K562 (cell line): Measurements from ENCODE around the gene TFEB. TPM values are rescaled to one million over a fixed set of nuclear protein-coding genes. Genes with fewer than 3 reads are reported as not detected.

ENCODE experiments used
- ATAC-seq: fragments of 200-7000 bp; cut with Tn5 transposase; 3 replicates; pipeline ENCODE4 v1.9.1; 2020; ENCODE audit warnings: moderate library complexity
- BruUV-seq: library from RNA; stranded (reverse); fragments of 400-500 nt; replicated peaks from 2 replicates; lab custom pipeline; 2021; lab: Mats Ljungman, UMichigan
- CTCF ChIA-PET: fragments of 300-600 bp; formaldehyde crosslinking; extraction: SDS; loops from one replicate; lab custom pipeline; 2021; ENCODE audit warnings: low intra/inter-chr PET ratio; lab: Yijun Ruan, JAX
- POLR2A ChIA-PET: fragments of 300-600, 350-650 bp; sonication (Branson Sonifier 250); formaldehyde crosslinking; extraction: SDS; loops from one replicate; lab custom pipeline; 2021; ENCODE audit warnings: antibody characterized with exemption, inconsistent platforms; lab: Yijun Ruan, JAX
- DNase-seq, 4 experiments: peaks; one replicate each; pipeline versions ENCODE4 v3.0.0 to v3.0.0-alpha.2; 2011 to 2018; ENCODE audit warnings: low spot score in 3 of 4, mixed read lengths in 3 of 4; ENCODE audit errors: extremely low read depth in 1 of 4
- FAIRE-seq: peaks from 2 replicates; lab custom pipeline; 2011; peaks lifted over from hg19 to GRCh38; lab: Jason Lieb, UNC
- H2AFZ ChIP-seq: 2 replicates; pipeline ENCODE4 v1.6.0; 2011; ENCODE audit warnings: low read depth, low read length, control low read depth, inconsistent platforms
- H3K27ac ChIP-seq: fragments of 200-600 bp; 3 replicates; pipeline ENCODE4 v1.8.0; 2011; ENCODE audit warnings: low read depth, mild to moderate bottlenecking, control low read depth, inconsistent platforms, low read length, moderate library complexity, mixed read lengths; ENCODE audit errors: extremely low read depth
- H3K27me3 ChIP-seq, 2 experiments: fragments of 300-600 bp in 1 of 2; 2 replicates in 1 of 2; 3 replicates in 1 of 2; pipeline versions ENCODE4 v1.6.0 to v1.8.0; 2011; ENCODE audit warnings: inconsistent platforms in 2 of 2, low read length in 2 of 2, mild to moderate bottlenecking in 1 of 2, mixed read lengths in 1 of 2, moderate library complexity in 1 of 2; ENCODE audit not compliant: control insufficient read depth in 2 of 2, insufficient read depth in 2 of 2
- H3K36me3 ChIP-seq: fragments of 300-600 bp; 3 replicates; pipeline ENCODE4 v1.8.0; 2011; ENCODE audit warnings: mild to moderate bottlenecking, low read length, inconsistent platforms; ENCODE audit not compliant: control insufficient read depth, insufficient read depth
- H3K4me1 ChIP-seq, 2 experiments: fragments of 200-600 bp in 1 of 2; replicated peaks in 1 of 2; 2 replicates in 1 of 2; 3 replicates in 1 of 2; pipeline versions ENCODE4 v1.5.1 to v1.8.0; 2011; ENCODE audit warnings: inconsistent platforms in 2 of 2, low read length in 2 of 2, mild to moderate bottlenecking in 1 of 2, mixed read lengths in 1 of 2, moderate library complexity in 1 of 2; ENCODE audit not compliant: control insufficient read depth in 2 of 2, insufficient read depth in 2 of 2
- H3K4me2 ChIP-seq: 2 replicates; pipeline ENCODE4 v1.6.1; 2011; ENCODE audit warnings: low read length, control low read depth, inconsistent platforms, mixed read lengths; ENCODE audit not compliant: insufficient read depth
- H3K4me3 ChIP-seq: fragments of 200-600 bp; sonication (generic), shearing (Covaris generic); 2 replicates; pipeline ENCODE4 v1.5.1; 2016; ENCODE audit warnings: control low read depth, inconsistent platforms
- H3K79me2 ChIP-seq: fragments of 200-600 bp; 3 replicates; pipeline ENCODE4 v1.8.0; 2011; ENCODE audit warnings: low read length, inconsistent platforms; ENCODE audit not compliant: control insufficient read depth, insufficient read depth
- H3K9ac ChIP-seq, 2 experiments: 2 replicates each; pipeline versions ENCODE4 v1.6.0 to v1.6.1; 2011; ENCODE audit warnings: low read depth in 2 of 2, low read length in 2 of 2, control low read depth in 1 of 2, inconsistent platforms in 1 of 2, mild to moderate bottlenecking in 1 of 2, mixed read lengths in 1 of 2; ENCODE audit not compliant: insufficient read depth in 1 of 2
- H3K9me1 ChIP-seq: one replicate; pipeline ENCODE4 v1.6.0; 2011; ENCODE audit warnings: inconsistent platforms, mild to moderate bottlenecking, low read length, moderate library complexity; ENCODE audit not compliant: control insufficient read depth, insufficient read depth
- H3K9me3 ChIP-seq: replicated peaks from 2 replicates; pipeline ENCODE4 v1.5.1; 2011; ENCODE audit warnings: low read depth, low read length, inconsistent platforms; ENCODE audit not compliant: control insufficient read depth, insufficient read depth
- H4K20me1 ChIP-seq: replicated peaks from 2 replicates; pipeline ENCODE4 v1.6.1; 2011; ENCODE audit warnings: low read length, inconsistent platforms, mixed read lengths; ENCODE audit not compliant: control insufficient read depth, insufficient read depth
- DIDO1 ChIP-seq: fragments of 450-650 bp; IDR thresholded peaks from 2 replicates; pipeline ENCODE4 v1.6.1; 2016; ENCODE audit warnings: low read depth, missing biosample characterization, missing genetic modification characterization
- DMBX1 ChIP-seq: fragments of 250-450 bp; sonication (Bioruptor Pico); IDR thresholded peaks from 2 replicates; pipeline ENCODE4 v1.8.0; 2022; ENCODE audit warnings: inconsistent platforms, mild to moderate bottlenecking, moderate library complexity, borderline replicate concordance
- DPF2 ChIP-seq: fragments of 450-650 bp; IDR thresholded peaks from 2 replicates; pipeline ENCODE4 v1.6.1; 2016
- ETV5 ChIP-seq: sonication (generic); formaldehyde crosslinking; IDR thresholded peaks from 2 replicates; pipeline ENCODE4 v1.4.0; 2020; ENCODE audit warnings: low read depth, mild to moderate bottlenecking, missing genetic modification reagents
- L3MBTL2 ChIP-seq: fragments of 450-650 bp; IDR thresholded peaks from 2 replicates; pipeline ENCODE4 v1.6.1; 2016; ENCODE audit warnings: mild to moderate bottlenecking, moderate library complexity
- MCM2 ChIP-seq: fragments of 450-650 bp; IDR thresholded peaks from 2 replicates; pipeline ENCODE4 v1.6.1; 2017; ENCODE audit warnings: low read depth, mild to moderate bottlenecking
- NR2C1 ChIP-seq, 2 experiments: fragments of 450-650 bp; IDR thresholded peaks; 2 replicates each; pipeline ENCODE4 v1.6.1; 2017; ENCODE audit warnings: mild to moderate bottlenecking in 2 of 2, antibody characterized with exemption in 1 of 2, inconsistent platforms in 1 of 2, missing compliant biosample characterization in 1 of 2, missing genetic modification characterization in 1 of 2
- PHTF2 ChIP-seq: fragments of 250-450 bp; sonication (Bioruptor Pico); IDR thresholded peaks from 2 replicates; pipeline ENCODE4 v1.5.0; 2021; ENCODE audit warnings: mild to moderate bottlenecking
- SAP30 ChIP-seq: fragments of 200-600 bp; sonication (generic); IDR thresholded peaks from 2 replicates; pipeline ENCODE4 v1.6.1; 2012; ENCODE audit warnings: borderline replicate concordance, low read depth, mild to moderate bottlenecking, moderate library complexity, low read length, control low read depth, inconsistent platforms; ENCODE audit not compliant: insufficient read depth, poor library complexity, severe bottlenecking
- SMAD2 ChIP-seq: fragments of 150-350 bp; IDR thresholded peaks from 2 replicates; pipeline ENCODE4 v1.6.1; 2014; ENCODE audit warnings: low read depth, mild to moderate bottlenecking, low read length
- ZFP1 ChIP-seq: fragments of 450-650 bp; formaldehyde crosslinking; IDR thresholded peaks from 2 replicates; pipeline ENCODE4 v1.4.0; 2020; ENCODE audit warnings: mild to moderate bottlenecking, mixed read lengths
- WGBS: fragments of 100-300 bp; shearing (Covaris generic); methylation state at CpG from one replicate; pipeline ENCODE4 v1.1.6; 2016; ENCODE audit warnings: low coverage, mixed read lengths; ENCODE audit not compliant: insufficient coverage; ENCODE audit errors: missing lambda C conversion rate; 5-methylcytosine and 5-hydroxymethylcytosine counted together
- in situ Hi-C: fragments of 300-500 bp; cut with MboI; formaldehyde crosslinking; loops from 4 replicates; pipeline ENCODE4 v1.15.0; 2018; ENCODE audit warnings: inconsistent platforms, mixed read lengths
- intact Hi-C: fragments of 100-400 bp; cut with micrococcal nuclease; formaldehyde crosslinking; loops from 2 replicates; pipeline ENCODE4 v1.14.2; 2022
- polyA plus RNA-seq, 8 experiments: library from polyadenylated mRNA; depleted of rRNA in 4 of 8; stranded (reverse) in 5 of 8; unstranded in 3 of 8; fragments of >200 nt; fragmentation: Nextera tagmentation in 2 of 8; fragmentation: Illumina TruSeq in 1 of 8; extraction: Ambion mirVana in 2 of 8; extraction: Trizol in 1 of 8; gene quantifications; 2 replicates each; pipeline versions ENCODE4 v1.2.1 to v1.2.3, GENCODE V29; 2011 to 2014; ENCODE audit warnings: inconsistent platforms in 1 of 8, missing spikeins in 1 of 8
- total RNA-seq, 7 experiments: library from RNA; depleted of rRNA in 6 of 7; stranded (reverse); fragments of >200 nt in 6 of 7; fragmentation: Illumina TruSeq in 2 of 7; extraction: Trizol in 2 of 7; gene quantifications; 2 replicates each; pipeline versions ENCODE4 v1.2.1 to v1.2.3, GENCODE V29; 2011 to 2021; ENCODE audit warnings: low replicate concordance in 1 of 7
- TF ChIP-seq, protein P1 (sequence below): fragments of 450-650 bp; IDR thresholded peaks from 2 replicates; pipeline ENCODE4 v1.7.0; 2016; ENCODE audit warnings: borderline replicate concordance
- TF ChIP-seq, protein P2 (sequence below): sonication (generic); formaldehyde crosslinking; IDR thresholded peaks from 2 replicates; pipeline ENCODE4 v1.8.0; 2022; ENCODE audit warnings: mild to moderate bottlenecking, missing genetic modification reagents
- TF ChIP-seq, protein P3 (sequence below): IDR thresholded peaks from 2 replicates; pipeline ENCODE4 v1.6.1; 2016; ENCODE audit warnings: missing genetic modification characterization, missing compliant biosample characterization
- TF ChIP-seq, protein P4 (sequence below): fragments of 200-800 bp; sonication (Bioruptor generic); IDR thresholded peaks from 2 replicates; pipeline ENCODE4 v1.6.1; 2017; ENCODE audit warnings: missing genetic modification characterization, missing compliant biosample characterization

TFEB gene
- total and polyA plus RNA-seq, 9 of the 15 experiments (the other 6 are each of a cell fraction or from before 2014, with no cell fraction given) = 0.04 to 4.7 (median 2.0) TPM

DNA sequence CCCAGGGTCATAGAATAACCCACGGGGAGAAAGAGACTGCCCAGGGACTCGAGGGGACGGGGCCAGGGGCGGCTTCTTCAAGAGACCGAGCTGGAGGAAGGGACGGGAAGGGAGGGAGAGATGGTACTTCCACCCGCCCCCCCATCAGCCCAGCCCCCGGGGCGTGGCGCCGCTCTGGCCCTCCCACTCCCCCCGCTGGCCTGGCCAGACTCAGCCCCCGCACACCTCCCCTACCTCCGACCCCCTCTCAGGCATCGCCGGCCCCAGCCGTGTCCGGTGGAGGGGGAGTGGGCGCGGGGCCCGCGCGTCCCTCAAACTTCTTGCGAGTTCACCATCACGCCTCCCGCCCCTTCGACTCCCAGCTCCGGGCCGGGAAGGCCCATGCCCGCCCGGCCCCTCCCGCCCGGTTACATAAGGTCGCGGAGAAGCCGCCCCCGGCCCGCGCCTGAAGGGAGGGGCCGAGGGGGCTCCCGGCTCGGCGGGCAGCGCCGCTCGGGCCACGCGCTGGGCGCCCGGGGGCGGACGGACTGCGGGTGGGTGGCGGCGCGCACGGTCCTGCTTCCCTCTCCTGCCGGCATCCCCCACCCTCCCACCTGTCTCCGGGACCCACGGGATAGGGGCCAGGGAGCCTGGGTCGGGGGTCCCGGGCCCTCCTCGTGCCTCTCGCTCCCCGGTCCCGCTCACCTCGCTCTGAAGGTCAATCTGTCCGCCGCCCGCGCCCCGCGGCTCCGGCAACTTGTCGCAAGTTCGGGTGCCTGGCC lies 562 bp downstream of the TFEB start:
- intact Hi-C loops (loop anchor here (1.0 to 2.0 kb wide), 2 partner anchors 32 to 41 kb away; no protein-coding TSS in a partner anchor), in situ Hi-C loops (loop anchor here (5.0 kb wide), 1 partner anchor 37 kb away; no protein-coding TSS in a partner anchor)
- Histone ChIP-seq H3K79me2 (no peaks in the 10 kb centered on the region), H3K27me3 (peaks cover 2 to 31% of the 10 kb centered on the region in 2 experiments; a peak in 3 of 5 replicates), H4K20me1 (peaks cover 4% of the 10 kb centered on the region), H3K9ac (peak overlapping the region; percentile 50 to 92; a peak in 3 of 4 replicates), H3K4me3 (peak overlapping the region; percentile 63), H2AFZ (peak overlapping the region; percentile 81), H3K36me3 (no peaks in the 10 kb centered on the region), H3K9me3 (no peaks in the 10 kb centered on the region), H3K9me1 (no peaks in the 10 kb centered on the region), H3K27ac (no peak overlapping the region), H3K4me1 (peaks cover 5 to 29% of the 10 kb centered on the region in 2 experiments), H3K4me2 (peak overlapping the region; percentile 85)
- FAIRE-seq (no peak), ATAC-seq (peak; percentile 74), DNase-seq (peak; percentile 77 to 91 (median 88))
- no TSS peak for BruUV-seq
- ChIA-PET CTCF (interaction anchor here (0.8 to 2.6 kb wide), 4 partner anchors 41 to 309 kb away, joined by 3 to 19 read pairs (median 8); partner anchors contain the start of gene FRS3), POLR2A (interaction anchor here (0.6 to 1.5 kb wide), 5 partner anchors 32 to 1466 kb away, joined by 3 to 5 read pairs (median 4); no protein-coding TSS in a partner anchor)
- 0% methylated on average over 26 of the region's 76 CpGs for WGBS
- TF ChIP-seq ZFP1 (CRISPR knock-in tag) = no peak
- no peak for TF ChIP-seq DPF2
- TF ChIP-seq, protein P1, sequence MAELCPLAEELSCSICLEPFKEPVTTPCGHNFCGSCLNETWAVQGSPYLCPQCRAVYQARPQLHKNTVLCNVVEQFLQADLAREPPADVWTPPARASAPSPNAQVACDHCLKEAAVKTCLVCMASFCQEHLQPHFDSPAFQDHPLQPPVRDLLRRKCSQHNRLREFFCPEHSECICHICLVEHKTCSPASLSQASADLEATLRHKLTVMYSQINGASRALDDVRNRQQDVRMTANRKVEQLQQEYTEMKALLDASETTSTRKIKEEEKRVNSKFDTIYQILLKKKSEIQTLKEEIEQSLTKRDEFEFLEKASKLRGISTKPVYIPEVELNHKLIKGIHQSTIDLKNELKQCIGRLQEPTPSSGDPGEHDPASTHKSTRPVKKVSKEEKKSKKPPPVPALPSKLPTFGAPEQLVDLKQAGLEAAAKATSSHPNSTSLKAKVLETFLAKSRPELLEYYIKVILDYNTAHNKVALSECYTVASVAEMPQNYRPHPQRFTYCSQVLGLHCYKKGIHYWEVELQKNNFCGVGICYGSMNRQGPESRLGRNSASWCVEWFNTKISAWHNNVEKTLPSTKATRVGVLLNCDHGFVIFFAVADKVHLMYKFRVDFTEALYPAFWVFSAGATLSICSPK = no peak
- TF ChIP-seq NR2C1 (IDR thresholded peaks at IDR 0.05) = no peak
- TF ChIP-seq NR2C1 (tag; IDR thresholded peaks at IDR 0.05) = no peak
- TF ChIP-seq ETV5 (CRISPR knock-in tag) = no peak
- no peak for TF ChIP-seq MCM2
- TF ChIP-seq, protein P2, sequence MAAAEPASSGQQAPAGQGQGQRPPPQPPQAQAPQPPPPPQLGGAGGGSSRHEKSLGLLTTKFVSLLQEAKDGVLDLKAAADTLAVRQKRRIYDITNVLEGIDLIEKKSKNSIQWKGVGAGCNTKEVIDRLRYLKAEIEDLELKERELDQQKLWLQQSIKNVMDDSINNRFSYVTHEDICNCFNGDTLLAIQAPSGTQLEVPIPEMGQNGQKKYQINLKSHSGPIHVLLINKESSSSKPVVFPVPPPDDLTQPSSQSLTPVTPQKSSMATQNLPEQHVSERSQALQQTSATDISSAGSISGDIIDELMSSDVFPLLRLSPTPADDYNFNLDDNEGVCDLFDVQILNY (CRISPR knock-in tag) = no peak
- peak; percentile 48; the same call in 1 of the 2 replicates for TF ChIP-seq L3MBTL2
- no peak for TF ChIP-seq PHTF2
- no peak for TF ChIP-seq SMAD2
- no peak for TF ChIP-seq DIDO1 (tag)
- no peak for TF ChIP-seq DMBX1 (CRISPR knock-in tag)
- peak; percentile 73 for TF ChIP-seq SAP30
- TF ChIP-seq, protein P3, sequence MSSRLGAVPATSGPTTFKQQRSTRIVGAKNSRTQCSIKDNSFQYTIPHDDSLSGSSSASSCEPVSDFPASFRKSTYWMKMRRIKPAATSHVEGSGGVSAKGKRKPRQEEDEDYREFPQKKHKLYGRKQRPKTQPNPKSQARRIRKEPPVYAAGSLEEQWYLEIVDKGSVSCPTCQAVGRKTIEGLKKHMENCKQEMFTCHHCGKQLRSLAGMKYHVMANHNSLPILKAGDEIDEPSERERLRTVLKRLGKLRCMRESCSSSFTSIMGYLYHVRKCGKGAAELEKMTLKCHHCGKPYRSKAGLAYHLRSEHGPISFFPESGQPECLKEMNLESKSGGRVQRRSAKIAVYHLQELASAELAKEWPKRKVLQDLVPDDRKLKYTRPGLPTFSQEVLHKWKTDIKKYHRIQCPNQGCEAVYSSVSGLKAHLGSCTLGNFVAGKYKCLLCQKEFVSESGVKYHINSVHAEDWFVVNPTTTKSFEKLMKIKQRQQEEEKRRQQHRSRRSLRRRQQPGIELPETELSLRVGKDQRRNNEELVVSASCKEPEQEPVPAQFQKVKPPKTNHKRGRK = no peak
- TF ChIP-seq, protein P4, sequence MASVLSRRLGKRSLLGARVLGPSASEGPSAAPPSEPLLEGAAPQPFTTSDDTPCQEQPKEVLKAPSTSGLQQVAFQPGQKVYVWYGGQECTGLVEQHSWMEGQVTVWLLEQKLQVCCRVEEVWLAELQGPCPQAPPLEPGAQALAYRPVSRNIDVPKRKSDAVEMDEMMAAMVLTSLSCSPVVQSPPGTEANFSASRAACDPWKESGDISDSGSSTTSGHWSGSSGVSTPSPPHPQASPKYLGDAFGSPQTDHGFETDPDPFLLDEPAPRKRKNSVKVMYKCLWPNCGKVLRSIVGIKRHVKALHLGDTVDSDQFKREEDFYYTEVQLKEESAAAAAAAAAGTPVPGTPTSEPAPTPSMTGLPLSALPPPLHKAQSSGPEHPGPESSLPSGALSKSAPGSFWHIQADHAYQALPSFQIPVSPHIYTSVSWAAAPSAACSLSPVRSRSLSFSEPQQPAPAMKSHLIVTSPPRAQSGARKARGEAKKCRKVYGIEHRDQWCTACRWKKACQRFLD = no peak
